DMS79 treated with DMSO at 0.1 percent for 48 hours (cell line): ENCODE data around the gene MYH15.

Experiments
- DNase-seq: peaks from one replicate; lab custom pipeline; 2025; lab: John Stamatoyannopoulos, UW

Gene MYH15

DNA sequence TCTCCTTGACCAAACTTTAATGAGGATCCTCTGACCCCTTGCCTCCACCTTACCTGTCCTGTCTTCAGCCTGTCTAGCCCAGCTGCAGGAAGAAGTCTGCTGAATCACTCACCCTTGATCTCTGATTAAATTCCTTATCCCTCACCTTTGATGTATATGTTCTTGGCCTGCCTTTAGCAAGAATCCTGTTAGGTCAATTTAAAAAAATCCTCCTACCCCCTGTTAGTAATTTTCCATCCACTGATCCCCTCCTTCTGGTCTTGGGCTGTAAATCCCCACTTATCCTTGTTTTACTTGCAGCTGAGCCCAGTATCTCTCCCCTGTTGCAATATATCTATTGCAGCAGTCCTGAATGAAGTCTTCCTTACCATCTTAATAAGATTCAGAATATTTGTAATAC is 39.0 kb downstream of the MYH15 start:
- DNase-seq: no peak

DNA sequence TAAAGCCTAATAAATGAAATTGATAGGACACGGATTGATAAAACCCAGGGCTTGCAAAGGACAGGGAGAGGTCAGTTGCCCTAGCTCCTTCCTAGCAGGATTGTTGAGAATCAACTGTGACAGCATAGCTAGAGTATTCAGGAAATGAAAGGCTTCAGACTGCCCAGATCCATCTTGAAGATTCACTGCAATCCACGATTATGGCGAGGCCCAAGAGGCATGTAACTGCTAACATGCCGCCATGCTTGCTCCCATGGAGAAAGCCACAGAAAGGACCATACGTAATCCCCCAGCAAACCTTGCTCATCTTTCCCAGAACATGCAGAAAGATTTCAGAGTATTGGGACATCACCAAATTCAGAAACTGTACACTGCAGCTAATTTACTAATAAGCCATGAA is 41.3 kb downstream of the MYH15 start:
- no peak for DNase-seq

GRCh38 chr3:108468577-108468976 is 41.8 kb downstream of the MYH15 start:
- DNase-seq: no peak

GRCh38 chr3:108462899-108463298 is 47.5 kb downstream of the MYH15 start:
- DNase-seq: no peak

DNA sequence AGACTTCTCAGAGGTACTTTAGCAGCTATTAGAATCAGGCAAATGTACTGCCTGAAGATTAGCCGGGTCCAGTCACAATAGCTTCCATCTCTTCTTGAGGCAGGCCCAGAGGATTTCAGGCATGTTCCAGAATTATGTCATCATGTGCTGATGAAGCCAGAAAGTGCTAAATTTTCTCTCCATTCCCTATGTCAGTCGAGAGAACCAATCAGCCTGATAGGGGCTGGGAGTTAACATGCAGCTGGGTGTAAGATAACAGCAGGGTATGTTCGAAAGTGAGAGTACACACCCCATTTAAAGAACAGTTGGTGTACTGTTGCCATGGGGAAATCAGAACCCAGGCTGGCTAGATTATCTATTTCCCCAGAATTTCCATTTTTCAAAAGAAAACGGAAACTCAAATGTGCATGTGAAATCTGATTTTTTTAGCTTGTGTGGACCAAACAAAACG is 48.7 kb downstream of the MYH15 start:
- DNase-seq: no peak

GRCh38 chr3:108459225-108459624 is 51.2 kb downstream of the MYH15 start:
- no peak for DNase-seq

- no peak for DNase-seq
These were observed 55.1 kb downstream of the MYH15 start for GRCh38 chr3:108455212-108455705.

DNA sequence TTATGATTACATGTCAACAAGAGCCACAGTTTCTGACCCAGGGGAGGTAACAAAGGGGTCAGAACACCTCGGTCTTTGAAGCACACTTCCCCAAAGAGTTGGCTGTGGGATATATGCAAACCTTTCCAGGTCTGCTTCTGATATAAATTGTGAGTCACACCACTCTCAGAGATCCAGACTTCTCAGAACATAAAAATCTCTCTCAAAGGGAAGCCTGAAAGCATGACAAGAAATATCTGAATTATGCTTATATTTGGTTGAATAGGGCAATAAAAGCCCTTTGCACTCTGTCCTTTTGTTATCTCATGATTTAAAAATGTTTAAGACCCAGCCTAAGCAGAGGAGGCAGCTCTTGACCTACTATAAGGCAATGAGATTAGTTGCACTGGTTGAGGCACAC is 56.8 kb downstream of the MYH15 start:
- no peak for DNase-seq

DNA sequence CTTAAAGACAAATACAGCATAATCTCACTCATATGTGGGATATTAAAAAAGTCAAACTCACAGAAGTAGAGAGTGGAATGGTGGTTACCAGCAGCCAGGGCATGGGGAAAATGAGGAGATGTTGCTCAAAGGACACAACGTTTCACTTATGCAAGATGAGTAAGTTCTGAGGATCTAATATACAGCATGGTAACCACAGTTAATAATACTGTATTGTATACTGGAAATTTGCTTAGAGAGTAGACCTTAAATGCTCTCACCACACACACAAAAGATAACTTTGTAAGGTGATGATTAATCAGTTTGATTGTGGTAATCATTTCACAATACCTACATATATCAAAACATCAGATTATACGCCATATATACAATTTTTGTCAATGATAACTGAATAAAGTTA is 60.0 kb downstream of the MYH15 start:
- DNase-seq: no peak

DNA sequence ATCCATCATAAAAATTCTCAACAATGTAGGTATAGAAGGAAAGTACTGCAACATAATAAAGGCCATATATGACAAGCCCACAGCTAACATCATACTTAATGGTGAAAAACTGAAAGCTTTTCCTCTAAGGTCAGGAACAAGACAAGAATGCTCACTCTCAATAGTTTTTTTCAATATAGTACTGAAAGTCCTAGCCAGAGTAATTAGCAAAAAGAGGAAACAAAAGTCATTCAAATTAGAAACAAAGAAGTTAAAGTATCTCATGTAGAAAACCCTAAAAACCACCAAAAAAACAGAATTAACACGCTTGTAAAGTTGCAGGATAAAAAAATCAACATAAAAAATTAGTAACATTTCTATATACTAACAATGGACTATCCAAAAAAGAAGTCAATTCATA is 61.8 kb downstream of the MYH15 start:
- no peak for DNase-seq

DNA sequence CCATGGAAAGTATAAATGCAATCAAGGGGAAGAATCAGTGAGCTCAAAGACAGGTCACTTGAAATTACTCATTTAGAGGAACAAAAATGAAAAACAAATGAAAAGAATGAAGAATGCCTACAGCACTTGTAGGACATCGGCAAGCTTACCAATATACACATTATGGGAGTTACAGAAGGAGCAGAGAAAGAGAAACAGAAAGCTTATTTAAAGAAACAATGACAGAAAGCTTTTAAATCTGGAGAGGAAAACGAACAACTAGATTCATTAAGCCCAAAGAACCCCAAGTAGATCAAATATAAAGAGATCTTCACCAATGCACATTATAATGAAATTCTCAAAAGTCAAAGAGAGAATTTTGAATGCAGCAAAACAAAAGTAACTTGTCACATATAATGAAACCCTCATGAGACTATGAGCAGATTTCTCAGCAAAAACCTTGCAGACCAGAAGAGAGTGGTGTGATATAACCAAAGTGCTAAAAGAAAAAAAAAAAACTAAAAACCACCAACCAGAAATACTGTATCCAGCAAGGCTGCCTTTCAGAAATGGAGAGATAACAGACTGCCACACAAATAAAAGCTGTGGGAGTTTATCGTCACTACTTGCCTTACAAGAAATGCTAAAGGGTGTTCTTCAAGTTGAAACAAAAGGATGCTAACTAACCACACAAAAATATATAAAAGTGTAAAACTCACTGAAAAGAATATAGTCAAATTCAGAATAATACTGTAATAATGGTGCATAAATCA is 63.1 kb downstream of the MYH15 start:
- no peak for DNase-seq

GRCh38 chr3:108442281-108442680 is 68.1 kb downstream of the MYH15 start:
- no peak for DNase-seq

DNA sequence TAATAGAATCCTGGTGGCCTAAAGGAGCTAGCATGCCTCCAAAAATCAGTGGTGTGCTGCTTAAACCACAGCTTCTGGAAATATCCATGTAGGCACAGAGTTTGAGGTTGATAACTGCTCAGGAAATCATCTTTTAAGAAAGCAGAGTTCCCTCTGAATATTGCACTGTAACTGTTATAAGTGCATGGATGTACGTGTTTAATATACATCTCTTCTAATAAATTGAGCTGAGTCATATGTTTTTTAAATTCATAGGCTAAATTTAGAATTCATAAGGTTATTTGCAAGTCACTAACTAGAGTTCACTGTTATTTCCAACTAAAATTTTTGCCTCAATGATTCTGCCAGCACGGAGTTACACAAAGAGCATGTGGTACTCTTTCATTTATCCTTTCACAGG is 68.9 kb downstream of the MYH15 start:
- no peak for DNase-seq

DNA sequence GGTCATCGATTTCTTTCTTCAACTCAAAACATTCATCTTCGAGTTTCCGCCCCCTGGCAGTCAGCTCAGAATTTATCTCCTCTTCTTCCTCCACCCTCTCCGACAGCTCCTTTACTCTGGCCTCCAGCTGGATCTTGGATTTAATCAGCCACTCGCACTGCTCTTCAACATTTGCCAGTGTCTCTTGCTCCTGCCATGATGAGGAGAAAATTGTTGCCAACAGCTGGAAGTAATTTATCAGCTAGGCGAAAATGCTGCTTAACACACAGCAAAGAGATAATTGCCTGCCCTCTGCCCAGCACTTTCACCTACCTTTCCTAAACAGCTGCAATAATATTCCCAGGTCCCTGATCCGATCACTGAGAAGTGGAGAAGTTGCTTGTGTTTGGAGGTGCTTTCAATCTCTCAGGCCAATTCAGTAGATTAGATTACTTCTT is 69.3 kb downstream of the MYH15 start:
- no peak for DNase-seq

DNA sequence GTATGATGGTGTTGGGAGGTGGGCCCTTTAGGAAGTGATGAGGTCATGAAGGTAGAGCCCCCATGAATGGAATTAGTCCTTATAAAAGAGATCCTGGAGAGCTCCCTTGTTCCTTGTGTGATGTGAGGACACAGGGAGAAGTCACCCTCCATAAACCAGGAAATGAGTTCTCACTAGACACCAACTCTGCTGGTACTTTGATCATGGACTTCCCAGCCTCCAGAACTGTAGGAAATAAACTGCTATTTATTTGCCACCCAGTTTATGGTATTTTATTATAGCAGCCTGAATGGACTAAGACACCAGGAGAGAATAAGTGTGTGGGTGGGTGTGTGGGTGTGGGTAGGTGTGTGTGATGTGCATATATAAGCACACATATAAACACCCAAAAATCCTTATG is 71.9 kb downstream of the MYH15 start:
- no peak for DNase-seq

- DNase-seq: peak; percentile 67
These were observed 73.0 kb downstream of the MYH15 start for GRCh38 chr3:108437439-108437838.

DNA sequence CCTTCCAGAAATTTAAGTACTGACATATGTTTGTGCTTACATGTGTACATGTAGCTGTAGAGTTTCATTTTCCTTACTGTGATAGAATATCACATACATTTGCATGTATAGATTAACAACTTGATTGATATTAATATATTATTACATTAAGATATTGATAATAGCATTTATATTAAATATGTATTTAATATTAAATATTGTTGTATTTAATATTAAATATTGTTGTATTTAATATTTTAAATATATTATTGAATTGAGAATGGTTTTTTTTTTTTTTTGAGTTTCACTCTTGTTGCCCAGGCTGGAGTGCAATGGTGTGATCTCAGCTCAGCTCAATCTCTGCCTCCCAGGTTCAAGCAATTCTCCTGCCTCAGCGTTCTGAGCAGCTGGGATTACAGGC is 76.5 kb downstream of the MYH15 start:
- no peak for DNase-seq

DNA sequence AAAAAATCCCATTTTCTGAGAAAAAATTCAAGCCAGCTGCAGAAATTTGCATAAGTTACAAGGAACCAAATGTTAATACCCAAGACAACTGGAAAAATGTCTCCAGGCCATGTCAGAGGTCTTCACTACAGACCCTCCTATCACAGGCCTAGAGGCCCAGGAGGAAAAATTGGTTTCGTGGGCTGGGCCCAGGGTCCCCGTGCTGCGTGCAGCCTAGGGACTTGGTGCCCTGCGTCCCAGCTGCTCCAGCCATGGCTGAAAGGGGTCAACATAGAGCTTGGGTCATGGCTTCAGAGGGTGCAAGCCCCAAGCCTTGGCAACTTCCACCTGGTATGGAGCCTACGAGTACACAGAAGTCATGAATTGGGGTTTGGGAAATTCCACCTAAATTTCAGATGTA is 78.0 kb downstream of the MYH15 start:
- DNase-seq: no peak

DNA sequence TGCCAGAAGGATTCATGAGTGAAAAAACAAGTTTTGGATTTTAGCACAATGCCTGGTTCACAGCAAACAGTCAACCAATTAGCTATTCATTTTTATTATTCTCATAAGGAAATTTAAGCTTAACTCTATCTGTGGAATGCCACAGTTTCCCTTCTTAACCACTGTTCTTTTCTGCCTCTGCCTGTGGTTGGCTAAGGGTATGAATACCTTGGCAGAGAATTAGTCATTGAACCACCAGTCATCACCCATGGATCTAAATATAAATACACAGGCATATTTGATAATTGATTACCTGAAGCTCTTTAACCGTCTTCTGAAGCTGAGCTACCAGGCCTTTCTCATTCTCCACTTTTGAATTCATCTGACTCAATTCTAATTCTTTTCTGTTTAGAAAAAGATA is 79.9 kb downstream of the MYH15 start:
- DNase-seq: no peak

DNA sequence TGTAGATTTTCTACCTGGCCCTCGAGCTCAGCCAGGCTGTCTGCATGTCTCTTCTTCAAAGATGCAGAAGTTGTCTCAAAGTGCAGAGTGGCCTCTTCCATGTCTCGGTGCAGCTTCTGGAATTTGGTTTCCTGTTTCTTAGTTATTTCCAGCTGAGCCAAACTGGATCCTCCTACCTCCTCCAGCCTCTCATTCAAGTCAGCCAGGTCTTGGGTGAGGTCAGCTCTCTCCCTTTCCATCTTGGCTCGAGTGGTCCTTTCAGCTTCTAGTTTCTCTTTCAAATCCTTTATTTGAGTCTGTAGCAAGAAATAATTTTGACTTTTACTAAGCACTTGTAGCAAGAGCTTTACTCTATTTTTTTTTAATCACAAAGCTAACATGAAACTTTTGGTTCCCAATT is 81.8 kb downstream of the MYH15 start:
- no peak for DNase-seq

- DNase-seq: no peak
These were observed 89.5 kb downstream of the MYH15 start for GRCh38 chr3:108420926-108421325.

GRCh38 chr3:108416111-108416869 is 94.1 kb downstream of the MYH15 start:
- no peak for DNase-seq

DNA sequence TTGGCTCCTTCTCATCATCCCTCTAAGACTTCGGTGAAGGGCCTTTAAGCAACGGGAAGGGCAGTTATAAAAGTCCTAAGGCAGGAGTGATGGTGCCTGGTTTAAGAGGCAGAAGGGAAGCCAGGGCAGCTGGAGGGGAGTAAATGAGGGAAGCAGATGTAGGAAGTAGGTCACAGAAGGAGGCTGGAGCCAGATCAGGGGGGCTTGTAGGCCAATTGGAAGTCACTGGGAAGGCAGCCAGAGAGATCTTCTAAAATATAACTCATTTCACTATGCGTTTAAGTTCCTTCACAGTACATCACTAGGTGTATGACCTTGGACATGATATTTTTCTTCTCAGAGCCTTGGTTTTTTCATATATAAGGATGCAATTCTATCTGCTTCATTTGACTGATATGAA is 94.7 kb downstream of the MYH15 start:
- DNase-seq: no peak
